Measurements from ENCODE around the gene APRT.

APRT gene

DNA sequence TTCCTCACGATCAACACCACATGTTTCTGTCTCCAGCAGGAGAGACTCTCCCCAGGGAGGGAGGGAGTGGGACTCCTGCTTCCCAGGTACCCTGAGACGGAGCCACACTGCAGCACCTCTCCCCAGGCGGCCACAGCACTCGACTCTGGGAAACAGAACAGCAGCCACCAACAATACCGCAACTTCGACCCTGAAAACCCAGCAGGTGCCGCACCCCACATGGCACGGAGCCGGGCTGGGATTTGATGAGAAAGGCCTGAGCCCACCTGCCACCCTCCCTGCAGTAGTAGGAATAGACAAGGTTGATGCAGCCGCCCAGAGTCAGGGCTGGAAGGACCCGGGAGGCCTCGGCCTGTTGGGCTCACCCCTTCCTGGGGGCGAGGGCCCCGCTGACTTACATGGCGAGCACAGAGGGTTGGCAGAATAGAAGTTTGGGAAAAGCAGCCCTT lies 30.6 kb upstream of the APRT start:
- Histone ChIP-seq H3K27me3 (ENCODE audit: control insufficient read depth, low read length) (no peaks in the 10 kb centered on the region), H4K20me1 (ENCODE audit: control insufficient read depth, insufficient read depth, low read depth, low read length) (no peaks in the 10 kb centered on the region), H3K4me2 (ENCODE audit: low read length) (no peak overlapping the region)

DNA sequence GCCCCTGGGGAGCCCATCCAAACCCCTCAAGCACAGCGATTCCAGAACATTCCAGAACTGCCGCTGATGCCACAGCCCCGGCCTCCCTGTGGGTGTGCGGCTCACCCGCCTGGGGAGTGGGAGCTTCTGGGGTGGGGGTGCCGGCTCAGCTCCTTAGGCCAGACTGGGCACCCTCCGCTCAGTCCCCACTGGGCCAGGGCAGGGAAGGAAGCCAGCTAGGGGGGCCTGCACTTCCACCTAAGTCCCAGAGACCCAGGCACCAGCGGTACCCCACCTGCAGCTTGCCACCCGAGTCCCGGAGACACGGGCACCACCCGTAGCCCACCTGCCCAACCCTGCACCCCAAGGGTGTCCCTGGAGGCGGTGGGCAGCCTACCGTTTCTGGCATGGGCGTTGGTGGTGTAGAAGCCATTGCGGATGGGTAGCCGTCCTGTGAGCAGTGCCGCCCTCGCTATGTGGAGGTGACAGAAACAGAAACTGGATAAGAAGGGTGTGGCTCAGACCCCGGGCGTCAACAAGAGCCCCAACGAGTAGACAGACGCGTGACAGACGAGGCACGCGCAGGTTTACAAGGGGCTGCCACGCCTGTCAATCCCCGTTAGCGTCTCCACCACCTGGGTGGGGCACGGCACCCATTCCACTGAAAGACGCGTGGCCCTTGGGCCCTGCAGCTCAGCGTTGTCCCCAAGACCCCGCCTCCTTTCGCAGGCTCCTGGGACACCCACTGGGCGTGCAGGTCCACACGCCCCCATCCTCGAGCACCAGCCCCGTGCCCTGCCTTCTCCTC lies 30.0 kb upstream of the APRT start:
- Histone ChIP-seq H4K20me1 (ENCODE audit: control insufficient read depth, insufficient read depth, low read depth, low read length) (no peaks in the 10 kb centered on the region), H3K4me1 (ENCODE audit: control insufficient read depth, low read length) (no peaks in the 10 kb centered on the region)
- TF ChIP-seq EZH2phosphoT487 (IDR thresholded peaks at IDR 0.05; ENCODE audit: borderline replicate concordance, low read length), result no peak
- TF ChIP-seq, protein P1, sequence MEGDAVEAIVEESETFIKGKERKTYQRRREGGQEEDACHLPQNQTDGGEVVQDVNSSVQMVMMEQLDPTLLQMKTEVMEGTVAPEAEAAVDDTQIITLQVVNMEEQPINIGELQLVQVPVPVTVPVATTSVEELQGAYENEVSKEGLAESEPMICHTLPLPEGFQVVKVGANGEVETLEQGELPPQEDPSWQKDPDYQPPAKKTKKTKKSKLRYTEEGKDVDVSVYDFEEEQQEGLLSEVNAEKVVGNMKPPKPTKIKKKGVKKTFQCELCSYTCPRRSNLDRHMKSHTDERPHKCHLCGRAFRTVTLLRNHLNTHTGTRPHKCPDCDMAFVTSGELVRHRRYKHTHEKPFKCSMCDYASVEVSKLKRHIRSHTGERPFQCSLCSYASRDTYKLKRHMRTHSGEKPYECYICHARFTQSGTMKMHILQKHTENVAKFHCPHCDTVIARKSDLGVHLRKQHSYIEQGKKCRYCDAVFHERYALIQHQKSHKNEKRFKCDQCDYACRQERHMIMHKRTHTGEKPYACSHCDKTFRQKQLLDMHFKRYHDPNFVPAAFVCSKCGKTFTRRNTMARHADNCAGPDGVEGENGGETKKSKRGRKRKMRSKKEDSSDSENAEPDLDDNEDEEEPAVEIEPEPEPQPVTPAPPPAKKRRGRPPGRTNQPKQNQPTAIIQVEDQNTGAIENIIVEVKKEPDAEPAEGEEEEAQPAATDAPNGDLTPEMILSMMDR (IDR thresholded peaks at IDR 0.05; ENCODE audit: low read depth, low read length, poor library complexity, severe bottlenecking), result no peak

More for the DNA sequence above, 30.6 kb upstream of the APRT start:
- Histone ChIP-seq H3K36me3 (ENCODE audit: control insufficient read depth, low read length) (no peaks in the 10 kb centered on the region), H3K79me2 (ENCODE audit: control insufficient read depth, low read length) (no peaks in the 10 kb centered on the region), H3F3A (ENCODE audit: control insufficient read depth, insufficient read depth) (no peaks in the 10 kb centered on the region), H3K9me2 (replicated peaks; ENCODE audit: control insufficient read depth, low read length) (no peaks in the 10 kb centered on the region), H3K4me1 (ENCODE audit: control insufficient read depth, low read length) (no peaks in the 10 kb centered on the region), H3K9me3 (ENCODE audit: control insufficient read depth, insufficient read depth, low read length) (no peaks in the 10 kb centered on the region), H3K27ac (ENCODE audit: low read depth, low read length) (no peak overlapping the region), H3K4me3 (ENCODE audit: low read length) (no peak overlapping the region)
- TF ChIP-seq, protein P1 (IDR thresholded peaks at IDR 0.05; ENCODE audit: low read depth, low read length, poor library complexity, severe bottlenecking), result no peak

DNA sequence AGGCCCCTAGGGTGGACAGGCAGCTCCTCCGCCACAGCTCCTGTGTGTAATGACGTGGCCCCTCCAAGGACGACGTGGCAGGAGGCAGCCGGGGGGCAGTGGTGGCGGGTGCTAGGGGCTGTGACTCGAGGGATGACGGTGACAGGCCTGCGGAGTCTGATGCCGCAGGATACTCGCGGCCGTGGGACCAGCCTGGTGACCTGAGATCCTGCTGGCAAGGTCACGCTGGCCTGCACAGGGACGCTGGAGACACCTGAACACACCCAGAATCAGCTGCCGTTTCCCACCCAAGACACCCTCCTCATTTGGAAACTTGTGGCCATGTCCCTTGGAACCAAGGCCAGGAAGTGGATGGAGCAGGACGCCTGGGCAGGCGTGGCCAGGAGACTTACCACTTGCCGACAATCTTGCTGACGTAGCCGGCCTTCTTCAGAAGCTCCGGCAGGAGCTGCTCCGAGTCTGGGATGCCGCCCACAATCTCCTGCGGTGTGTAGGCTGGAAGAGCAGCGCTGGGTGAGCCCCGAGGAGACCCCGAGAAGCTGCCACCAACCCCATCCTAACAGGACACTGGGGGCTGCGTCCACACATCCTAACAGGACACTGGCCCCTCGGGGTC lies 29.0 kb upstream of the APRT start:
- H3K36me3 ChIP-seq (ENCODE audit: control insufficient read depth, low read length), result no peaks in the 10 kb centered on the region
- no peak for TF ChIP-seq EZH2phosphoT487 (IDR thresholded peaks at IDR 0.05; ENCODE audit: borderline replicate concordance, low read length)
- TF ChIP-seq, protein P1 (IDR thresholded peaks at IDR 0.05; ENCODE audit: low read depth, low read length, poor library complexity, severe bottlenecking), result no peak
- H3K4me1 ChIP-seq (ENCODE audit: control insufficient read depth, low read length), result no peaks in the 10 kb centered on the region
- no peak overlapping the region for H3K4me2 ChIP-seq (ENCODE audit: low read length)
- H3K27ac ChIP-seq (ENCODE audit: low read depth, low read length), result no peak overlapping the region
- H3K4me3 ChIP-seq (ENCODE audit: low read length), result no peak overlapping the region
- H3K79me2 ChIP-seq (ENCODE audit: control insufficient read depth, low read length), result no peaks in the 10 kb centered on the region
- H3K27me3 ChIP-seq (ENCODE audit: control insufficient read depth, low read length), result no peaks in the 10 kb centered on the region
- no peaks in the 10 kb centered on the region for H3K9me3 ChIP-seq (ENCODE audit: control insufficient read depth, insufficient read depth, low read length)
- no peaks in the 10 kb centered on the region for H4K20me1 ChIP-seq (ENCODE audit: control insufficient read depth, insufficient read depth, low read depth, low read length)
- H3K9me2 ChIP-seq (replicated peaks; ENCODE audit: control insufficient read depth, low read length), result no peaks in the 10 kb centered on the region
- no peaks in the 10 kb centered on the region for H3F3A ChIP-seq (ENCODE audit: control insufficient read depth, insufficient read depth)

More for the DNA sequence above, 30.0 kb upstream of the APRT start:
- no peak overlapping the region for H3K27ac ChIP-seq (ENCODE audit: low read depth, low read length)
- H3K9me3 ChIP-seq (ENCODE audit: control insufficient read depth, insufficient read depth, low read length), result no peaks in the 10 kb centered on the region
- no peak overlapping the region for H3K4me2 ChIP-seq (ENCODE audit: low read length)
- H3K27me3 ChIP-seq (ENCODE audit: control insufficient read depth, low read length), result no peaks in the 10 kb centered on the region
- no peaks in the 10 kb centered on the region for H3K79me2 ChIP-seq (ENCODE audit: control insufficient read depth, low read length)
- H3K4me3 ChIP-seq (ENCODE audit: low read length), result no peak overlapping the region
- H3K9me2 ChIP-seq (replicated peaks; ENCODE audit: control insufficient read depth, low read length), result no peaks in the 10 kb centered on the region
- no peaks in the 10 kb centered on the region for H3F3A ChIP-seq (ENCODE audit: control insufficient read depth, insufficient read depth)
- no peaks in the 10 kb centered on the region for H3K36me3 ChIP-seq (ENCODE audit: control insufficient read depth, low read length)

Data from DOHH2 (cell line).